NCI-H128 (cell line): ENCODE data around the gene NPHP4.
"Not testable (repeated sequence)": the region's sequence is repeated elsewhere in the genome, so short reads cannot be mapped to it uniquely, and the experiment has no call there.

ENCODE experiments used
- DNase-seq: peaks from one replicate; lab custom pipeline; 2025; ENCODE audit not compliant: unreplicated experiment; lab: John Stamatoyannopoulos, UW

The NPHP4 gene

GRCh38 chr1:5936621-5937372, 55.4 kb downstream of the NPHP4 start:
- DNase-seq: no peak

- DNase-seq: no peak
These were observed 56.1 kb downstream of the NPHP4 start for GRCh38 chr1:5936126-5936525.

- DNase-seq: no peak
These were observed 57.2 kb downstream of the NPHP4 start for GRCh38 chr1:5935026-5935425.

- no peak for DNase-seq
These were observed 58.0 kb downstream of the NPHP4 start for GRCh38 chr1:5934058-5934884.

- no peak for DNase-seq
These were observed 58.6 kb downstream of the NPHP4 start for GRCh38 chr1:5933676-5934057.

GRCh38 chr1:5933050-5933449, 59.2 kb downstream of the NPHP4 start:
- DNase-seq: no peak

- no peak for DNase-seq
These were observed 63.4 kb downstream of the NPHP4 start for GRCh38 chr1:5928714-5929400.

GRCh38 chr1:5927506-5928370, 64.5 kb downstream of the NPHP4 start:
- no peak for DNase-seq

GRCh38 chr1:5926686-5927435, 65.4 kb downstream of the NPHP4 start:
- no peak for DNase-seq

GRCh38 chr1:5922700-5923330, 69.4 kb downstream of the NPHP4 start:
- DNase-seq: not testable (repeated sequence)

- DNase-seq: no peak
These were observed 70.6 kb downstream of the NPHP4 start for GRCh38 chr1:5921671-5922070.

GRCh38 chr1:5921129-5921528, 71.1 kb downstream of the NPHP4 start:
- no peak for DNase-seq

GRCh38 chr1:5920201-5920600, 72.0 kb downstream of the NPHP4 start:
- DNase-seq: no peak

- DNase-seq: no peak
These were observed 74.0 kb downstream of the NPHP4 start for GRCh38 chr1:5918275-5918649.

GRCh38 chr1:5917591-5918274, 74.5 kb downstream of the NPHP4 start:
- no peak for DNase-seq

GRCh38 chr1:5917281-5917590, 75.0 kb downstream of the NPHP4 start:
- no peak for DNase-seq

GRCh38 chr1:5916572-5917280, 75.5 kb downstream of the NPHP4 start:
- DNase-seq: no peak
